ENCODE data around the gene TLK1.
A peak's percentile ranks its signal among the peaks of the same experiment; 100 is the strongest.

The TLK1 gene

GRCh38 chr2:171160119-171160955, at the start of gene TLK1:
TLK1 (minus strand) TSS chr2:171160893; CDS start chr2:171160428, 465 bp downstream.
- DNase-seq (ENCODE audit: low spot score): peak; percentile 58

- no peak for DNase-seq (ENCODE audit: low spot score)
These were observed 49.6 kb upstream of the TLK1 start for GRCh38 chr2:171210216-171210863.

- no peak for DNase-seq (ENCODE audit: low spot score)
These were observed 48.0 kb upstream of the TLK1 start for GRCh38 chr2:171208657-171209056.

- no peak for DNase-seq (ENCODE audit: low spot score)
These were observed 45.9 kb upstream of the TLK1 start for GRCh38 chr2:171206422-171207115.

- no peak for DNase-seq (ENCODE audit: low spot score)
These were observed 44.9 kb upstream of the TLK1 start for GRCh38 chr2:171205551-171205950.

GRCh38 chr2:171201767-171202166, 41.1 kb upstream of the TLK1 start:
- DNase-seq (ENCODE audit: low spot score): no peak

- no peak for DNase-seq (ENCODE audit: low spot score)
These were observed 40.6 kb upstream of the TLK1 start for GRCh38 chr2:171201271-171201670.

GRCh38 chr2:171200469-171200868, 39.8 kb upstream of the TLK1 start:
- DNase-seq (ENCODE audit: low spot score): no peak

- no peak for DNase-seq (ENCODE audit: low spot score)
These were observed 30.3 kb upstream of the TLK1 start for GRCh38 chr2:171191021-171191420.

- no peak for DNase-seq (ENCODE audit: low spot score)
These were observed 27.1 kb upstream of the TLK1 start for GRCh38 chr2:171187819-171188218.

GRCh38 chr2:171187177-171187576, 26.5 kb upstream of the TLK1 start:
- DNase-seq (ENCODE audit: low spot score): no peak

- DNase-seq (ENCODE audit: low spot score): no peak
These were observed 25.2 kb upstream of the TLK1 start for GRCh38 chr2:171185941-171186340.

- no peak for DNase-seq (ENCODE audit: low spot score)
These were observed 24.6 kb upstream of the TLK1 start for GRCh38 chr2:171185165-171185818.

- DNase-seq (ENCODE audit: low spot score): no peak
These were observed 20.7 kb upstream of the TLK1 start for GRCh38 chr2:171181064-171182049.

GRCh38 chr2:171180229-171180930, 19.7 kb upstream of the TLK1 start:
- DNase-seq (ENCODE audit: low spot score): no peak

- no peak for DNase-seq (ENCODE audit: low spot score)
These were observed 18.3 kb upstream of the TLK1 start for GRCh38 chr2:171178993-171179392.

- no peak for DNase-seq (ENCODE audit: low spot score)
These were observed 15.8 kb upstream of the TLK1 start for GRCh38 chr2:171176516-171176915.

- DNase-seq (ENCODE audit: low spot score): no peak
These were observed 13.4 kb upstream of the TLK1 start for GRCh38 chr2:171174075-171174474.

- DNase-seq (ENCODE audit: low spot score): no peak
These were observed 12.4 kb upstream of the TLK1 start for GRCh38 chr2:171173087-171173486.

- no peak for DNase-seq (ENCODE audit: low spot score)
These were observed 11.1 kb upstream of the TLK1 start for GRCh38 chr2:171171808-171172207.

- no peak for DNase-seq (ENCODE audit: low spot score)
These were observed 9.1 kb upstream of the TLK1 start for GRCh38 chr2:171169839-171170238.

All from CD4-positive, alpha-beta T cell treated with Interleukin-15 for 4 hours (primary cell).